Mesendoderm (in vitro differentiated cells): ENCODE results near the gene CCP110.

Experiments
- DNase-seq: peaks from one replicate; pipeline ENCODE4 v3.0.0; 2013
- H2AK5ac ChIP-seq: 2 replicates; pipeline ENCODE4 v1.6.1; 2013; ENCODE audit warnings: low read length, inconsistent platforms
- H2BK120ac ChIP-seq: 2 replicates; pipeline ENCODE4 v1.6.1; 2013; ENCODE audit warnings: low read depth, mild to moderate bottlenecking, low read length, moderate library complexity, mixed read lengths
- H2BK15ac ChIP-seq: replicated peaks from 2 replicates; pipeline ENCODE4 v1.6.1; 2013; ENCODE audit warnings: low read depth, mild to moderate bottlenecking, moderate library complexity
- H2BK5ac ChIP-seq: 2 replicates; pipeline ENCODE4 v1.6.1; 2013; ENCODE audit warnings: low read length, inconsistent platforms
- H3K18ac ChIP-seq: 2 replicates; pipeline ENCODE4 v1.6.1; 2013; ENCODE audit warnings: mild to moderate bottlenecking, low read length, mixed read lengths
- H3K23ac ChIP-seq: one replicate; pipeline ENCODE4 v1.6.1; 2013; ENCODE audit warnings: low read length
- H3K27ac ChIP-seq: 2 replicates; pipeline ENCODE4 v1.5.1; 2013; ENCODE audit warnings: low read depth, mild to moderate bottlenecking, inconsistent platforms, low read length, moderate library complexity
- H3K27me3 ChIP-seq: 2 replicates; pipeline ENCODE4 v1.6.1; 2013; ENCODE audit warnings: low read length, control low read depth, mild to moderate bottlenecking, inconsistent platforms; ENCODE audit not compliant: insufficient read depth, poor library complexity
- H3K36me3 ChIP-seq: 2 replicates; pipeline ENCODE4 v1.6.1; 2013; ENCODE audit warnings: low read length, inconsistent platforms; ENCODE audit not compliant: control insufficient read depth, insufficient read depth
- H3K4ac ChIP-seq: one replicate; pipeline ENCODE4 v1.6.1; 2013; ENCODE audit warnings: low read depth, mild to moderate bottlenecking, low read length, moderate library complexity
- H3K4me1 ChIP-seq: 2 replicates; pipeline ENCODE4 v1.6.1; 2013; ENCODE audit warnings: low read depth, low read length, inconsistent platforms; ENCODE audit not compliant: control insufficient read depth
- H3K4me2 ChIP-seq: 2 replicates; pipeline ENCODE4 v1.6.1; 2013; ENCODE audit warnings: low read length
- H3K4me3 ChIP-seq: 2 replicates; pipeline ENCODE4 v1.5.1; 2013; ENCODE audit warnings: mild to moderate bottlenecking, low read length
- H3K56ac ChIP-seq: one replicate; pipeline ENCODE4 v1.6.1; 2013; ENCODE audit warnings: low read length
- H3K79me1 ChIP-seq: 2 replicates; pipeline ENCODE4 v1.6.1; 2013; ENCODE audit warnings: low read length, inconsistent platforms
- H3K79me2 ChIP-seq: 2 replicates; pipeline ENCODE4 v1.6.1; 2013; ENCODE audit warnings: mild to moderate bottlenecking, low read length; ENCODE audit not compliant: control insufficient read depth, insufficient read depth
- H3K9ac ChIP-seq: 2 replicates; pipeline ENCODE4 v1.6.1; 2013; ENCODE audit warnings: low read length, inconsistent platforms
- H4K5ac ChIP-seq: one replicate; pipeline ENCODE4 v1.6.1; 2013; ENCODE audit warnings: low read length
- H4K8ac ChIP-seq: one replicate; pipeline ENCODE4 v1.6.1; 2013; ENCODE audit warnings: low read depth, mild to moderate bottlenecking, control low read depth, low read length, moderate library complexity
- WGBS: extraction: QIAGEN DNeasy Blood & Tissue Kit; methylation state at CpG from one replicate; pipeline ENCODE4 v1.1.7; 2013; ENCODE audit warnings: low lambda C conversion rate, missing lambda C conversion rate; ENCODE audit not compliant: insufficient coverage; ENCODE audit errors: extremely low coverage; 5-methylcytosine and 5-hydroxymethylcytosine counted together

Gene CCP110

GRCh38 chr16:19503461-19504075 lies 20.2 kb upstream of the CCP110 start:
- Histone ChIP-seq H3K27ac (no peak overlapping the region), H2BK120ac (no peak overlapping the region), H3K4me3 (no peak overlapping the region), H2AK5ac (no peak overlapping the region), H3K4ac (no peak overlapping the region), H2BK15ac (no peak overlapping the region), H4K5ac (no peak overlapping the region), H3K79me2 (no peaks in the 10 kb centered on the region), H3K27me3 (no peaks in the 10 kb centered on the region), H3K79me1 (no peaks in the 10 kb centered on the region), H3K36me3 (peaks cover 2% of the 10 kb centered on the region), H3K56ac (no peak overlapping the region), H2BK5ac (no peak overlapping the region), H4K8ac (no peak overlapping the region), H3K4me1 (no peaks in the 10 kb centered on the region), H3K9ac (no peak overlapping the region), H3K23ac (no peak overlapping the region), H3K18ac (no peak overlapping the region), H3K4me2 (no peak overlapping the region)
- WGBS = no CpG with 5 or more reads among the region's 5 CpGs
- DNase-seq = no peak

DNA sequence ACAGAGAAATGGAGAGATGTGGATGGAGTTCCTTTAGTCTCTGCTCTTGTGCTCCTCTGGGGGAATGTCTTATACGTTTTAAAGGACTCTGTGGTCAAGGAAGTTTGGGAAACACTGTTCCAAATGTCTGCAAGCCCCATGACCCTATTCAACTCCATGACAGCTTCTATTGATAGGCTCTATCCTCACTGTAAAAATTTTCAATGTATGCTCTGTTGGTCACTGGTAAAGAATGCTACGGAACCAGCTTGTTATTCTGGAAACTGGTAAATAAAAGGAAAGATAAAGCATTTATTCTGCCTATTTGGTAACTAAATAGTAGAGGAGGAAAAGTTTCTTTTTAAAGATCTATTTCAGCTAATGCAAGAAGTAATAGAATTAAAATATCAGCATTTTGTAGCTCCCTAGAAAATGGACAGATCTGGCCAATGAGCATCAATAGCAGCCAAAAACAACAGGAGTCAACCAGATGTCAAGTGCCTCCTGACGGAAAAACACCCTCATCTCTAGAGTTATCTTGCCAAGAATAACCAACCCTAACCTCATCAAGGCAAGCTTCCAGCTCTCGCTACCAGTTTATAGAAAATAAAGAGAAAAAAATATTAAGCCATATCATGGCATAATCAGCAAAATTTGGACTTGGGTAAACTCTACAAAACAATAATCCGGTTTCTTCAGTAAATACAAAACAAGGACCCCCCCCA lies 18.0 kb upstream of the CCP110 start:
- Histone ChIP-seq H2BK5ac (no peak overlapping the region), H3K79me1 (no peaks in the 10 kb centered on the region), H3K9ac (no peak overlapping the region), H3K18ac (no peak overlapping the region), H3K4ac (no peak overlapping the region), H4K8ac (no peak overlapping the region), H2AK5ac (no peak overlapping the region), H3K36me3 (peaks cover 2% of the 10 kb centered on the region), H3K79me2 (no peaks in the 10 kb centered on the region), H3K4me1 (no peaks in the 10 kb centered on the region), H3K56ac (no peak overlapping the region), H3K4me3 (no peak overlapping the region), H3K23ac (no peak overlapping the region), H2BK15ac (no peak overlapping the region), H3K27me3 (no peaks in the 10 kb centered on the region), H3K27ac (no peak overlapping the region), H4K5ac (no peak overlapping the region), H2BK120ac (no peak overlapping the region), H3K4me2 (no peak overlapping the region)
- DNase-seq = no peak
- WGBS = no CpG with 5 or more reads among the region's 5 CpGs

DNA sequence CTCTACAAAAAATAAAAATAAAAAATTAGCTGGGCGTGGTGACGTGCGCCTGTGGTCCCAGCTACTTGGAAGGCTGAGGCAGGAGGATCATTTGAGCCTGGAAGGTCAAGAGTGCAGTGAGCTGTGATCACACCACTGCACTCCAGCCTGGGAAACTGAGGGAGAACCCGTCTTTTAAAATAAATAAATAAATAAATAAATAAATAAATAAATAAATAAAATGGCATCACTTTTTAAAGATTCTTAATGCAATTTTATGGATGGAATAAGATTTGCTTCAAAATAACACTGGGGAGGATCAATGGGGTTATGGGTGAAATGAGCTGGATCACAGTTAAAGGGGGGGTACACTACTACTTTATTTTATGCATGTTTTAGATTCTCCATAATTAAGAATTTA lies 16.8 kb upstream of the CCP110 start:
- Histone ChIP-seq H4K5ac (no peak overlapping the region), H3K27me3 (no peaks in the 10 kb centered on the region), H3K79me2 (no peaks in the 10 kb centered on the region), H3K18ac (no peak overlapping the region), H3K27ac (no peak overlapping the region), H2BK120ac (no peak overlapping the region), H3K56ac (no peak overlapping the region), H3K23ac (no peak overlapping the region), H3K79me1 (no peaks in the 10 kb centered on the region), H3K36me3 (peaks cover 2% of the 10 kb centered on the region), H3K4me3 (no peak overlapping the region), H2BK5ac (no peak overlapping the region), H3K9ac (no peak overlapping the region), H2BK15ac (no peak overlapping the region), H2AK5ac (no peak overlapping the region), H3K4ac (no peak overlapping the region), H3K4me2 (no peak overlapping the region), H4K8ac (no peak overlapping the region), H3K4me1 (no peaks in the 10 kb centered on the region)
- WGBS = no CpG with 5 or more reads among the region's 4 CpGs
- no peak for DNase-seq

DNA sequence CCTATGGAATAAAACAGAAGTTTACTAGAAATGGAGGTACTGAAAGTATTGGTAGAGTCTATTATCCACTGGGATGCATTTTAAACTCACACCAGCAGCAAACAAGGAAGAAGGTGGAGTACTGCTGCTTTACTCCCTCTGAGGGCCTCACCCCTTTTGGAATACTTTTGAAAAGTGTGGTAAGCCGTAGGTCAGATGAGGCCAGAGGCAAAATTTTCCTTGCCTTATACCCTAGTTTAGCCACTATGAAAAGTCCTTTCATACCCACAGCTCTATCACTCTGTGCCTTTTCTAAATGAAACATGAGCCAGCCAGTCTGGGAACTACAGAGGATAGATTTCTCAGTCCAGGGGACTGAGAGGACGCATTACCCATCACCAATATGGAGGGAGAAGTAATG lies 15.9 kb upstream of the CCP110 start:
- Histone ChIP-seq H3K27me3 (no peaks in the 10 kb centered on the region), H3K4me1 (no peaks in the 10 kb centered on the region), H3K56ac (no peak overlapping the region), H3K4me3 (no peak overlapping the region), H3K18ac (no peak overlapping the region), H3K79me1 (no peaks in the 10 kb centered on the region), H4K5ac (no peak overlapping the region), H4K8ac (no peak overlapping the region), H3K27ac (no peak overlapping the region), H2AK5ac (no peak overlapping the region), H3K4me2 (no peak overlapping the region), H2BK15ac (no peak overlapping the region), H3K23ac (no peak overlapping the region), H3K36me3 (peaks cover 2% of the 10 kb centered on the region), H3K9ac (no peak overlapping the region), H3K4ac (no peak overlapping the region), H2BK5ac (no peak overlapping the region), H3K79me2 (no peaks in the 10 kb centered on the region), H2BK120ac (no peak overlapping the region)
- WGBS = no CpG with 5 or more reads among the region's 2 CpGs
- DNase-seq = no peak

GRCh38 chr16:19512297-19512696 lies 11.4 kb upstream of the CCP110 start:
- Histone ChIP-seq H3K9ac (no peak overlapping the region), H2BK15ac (no peak overlapping the region), H3K4me3 (no peak overlapping the region), H3K4me1 (no peaks in the 10 kb centered on the region), H3K4me2 (no peak overlapping the region), H4K8ac (no peak overlapping the region), H4K5ac (no peak overlapping the region), H3K4ac (no peak overlapping the region), H3K56ac (no peak overlapping the region), H3K27me3 (no peaks in the 10 kb centered on the region), H3K79me1 (no peaks in the 10 kb centered on the region), H3K18ac (no peak overlapping the region), H3K79me2 (no peaks in the 10 kb centered on the region), H3K27ac (no peak overlapping the region), H2BK5ac (no peak overlapping the region), H3K36me3 (peaks cover 1% of the 10 kb centered on the region), H3K23ac (no peak overlapping the region), H2AK5ac (no peak overlapping the region), H2BK120ac (no peak overlapping the region)
- DNase-seq = no peak
